GM12878 (cell line): ENCODE measurements around the gene MAN2A1. TPM values are rescaled to one million over a fixed set of nuclear protein-coding genes. Genes with fewer than 3 reads are reported as not detected.

Source experiments
- ATAC-seq: fragments of 200-7000 bp; cut with Tn5 transposase; 3 replicates; pipeline ENCODE4 v1.9.1; 2020; ENCODE audit warnings: mild to moderate bottlenecking, moderate library complexity
- BruUV-seq: library from RNA; stranded (reverse); fragments of 400-500 nt; replicated peaks from 2 replicates; lab custom pipeline; 2021; lab: Mats Ljungman, UMichigan
- CTCF ChIA-PET: fragments of 300-600 bp; sonication (Branson Sonifier 250); formaldehyde crosslinking; extraction: SDS; loops from one replicate; lab custom pipeline; 2021; ENCODE audit warnings: inconsistent platforms; lab: Yijun Ruan, JAX
- POLR2A ChIA-PET: fragments of 350-600 bp; formaldehyde crosslinking; extraction: SDS; loops from one replicate; lab custom pipeline; 2021; ENCODE audit warnings: inconsistent platforms; lab: Charles Lee
- RAD21 ChIA-PET: fragments of 300-600 bp; sonication (Branson Sonifier 250); formaldehyde crosslinking; loops from one replicate; lab custom pipeline; 2023; ENCODE audit warnings: antibody characterized with exemption; ENCODE audit not compliant: unreplicated experiment; lab: Charles Lee
- SMC1A ChIA-PET: fragments of 300-600 bp; sonication (Branson Sonifier 250); formaldehyde crosslinking; loops from one replicate; lab custom pipeline; 2023; ENCODE audit not compliant: unreplicated experiment, uncharacterized antibody; lab: Charles Lee
- DNase-seq: peaks from one replicate; pipeline ENCODE4 v3.0.0-alpha.2; 2011; ENCODE audit warnings: low read depth, low spot score
- FAIRE-seq: peaks from 3 replicates; lab custom pipeline; 2011; peaks lifted over from hg19 to GRCh38; lab: Jason Lieb, UNC
- H2AFZ ChIP-seq: 2 replicates; pipeline ENCODE4 v1.6.0; 2011; ENCODE audit warnings: low read depth, low read length, control low read depth; ENCODE audit not compliant: control insufficient read depth
- H3K27ac ChIP-seq: 2 replicates; pipeline ENCODE4 v1.5.1; 2011; ENCODE audit warnings: control low read depth; ENCODE audit not compliant: control insufficient read depth, insufficient read depth
- H3K27me3 ChIP-seq, 2 experiments: replicated peaks in 1 of 2; 2 replicates each; pipeline versions ENCODE4 v1.6.0 to v1.6.1; 2011; ENCODE audit warnings: low read length in 1 of 2; ENCODE audit not compliant: control insufficient read depth in 2 of 2, insufficient read depth in 2 of 2
- H3K36me3 ChIP-seq, 2 experiments: 2 replicates each; pipeline ENCODE4 v1.5.1; 2011; ENCODE audit warnings: low read length in 1 of 2; ENCODE audit not compliant: control insufficient read depth in 2 of 2, insufficient read depth in 2 of 2
- H3K4me1 ChIP-seq: 2 replicates; pipeline ENCODE4 v1.6.1; 2011; ENCODE audit warnings: mild to moderate bottlenecking, low read length, moderate library complexity, mixed read lengths; ENCODE audit not compliant: control insufficient read depth, insufficient read depth
- H3K4me2 ChIP-seq: 2 replicates; pipeline ENCODE4 v1.6.0; 2011; ENCODE audit warnings: control low read depth; ENCODE audit not compliant: control insufficient read depth, insufficient read depth
- H3K4me3 ChIP-seq: fragments of 200-600 bp; sonication (generic); 2 replicates; pipeline ENCODE4 v1.5.1; 2016
- H3K79me2 ChIP-seq: 2 replicates; pipeline ENCODE4 v1.6.0; 2011; ENCODE audit warnings: low read length; ENCODE audit not compliant: control insufficient read depth, insufficient read depth
- H3K9ac ChIP-seq: 2 replicates; pipeline ENCODE4 v1.8.0; 2011; ENCODE audit warnings: low read length, control low read depth, mixed read lengths; ENCODE audit not compliant: control insufficient read depth, insufficient read depth
- H3K9me3 ChIP-seq: replicated peaks from 3 replicates; pipeline ENCODE4 v1.5.1; 2011; ENCODE audit warnings: mild to moderate bottlenecking, low read length; ENCODE audit not compliant: control insufficient read depth, insufficient read depth
- H4K20me1 ChIP-seq: 2 replicates; pipeline ENCODE4 v1.6.0; 2011; ENCODE audit not compliant: control insufficient read depth, insufficient read depth
- BCL3 ChIP-seq: IDR thresholded peaks from 2 replicates; pipeline ENCODE4 v1.6.1; 2011; ENCODE audit warnings: borderline replicate concordance, low read depth, mild to moderate bottlenecking, moderate library complexity, low read length; ENCODE audit not compliant: insufficient read depth, poor library complexity, severe bottlenecking
- CREB1 ChIP-seq: IDR thresholded peaks from 2 replicates; pipeline ENCODE4 v1.6.1; 2012; ENCODE audit warnings: low read depth, mild to moderate bottlenecking, inconsistent platforms
- MYC ChIP-seq: IDR thresholded peaks from 2 replicates; pipeline ENCODE4 v1.6.1; 2011; ENCODE audit warnings: mild to moderate bottlenecking, low read length, moderate library complexity, inconsistent platforms; ENCODE audit not compliant: insufficient read depth, insufficient replicate concordance, insufficient read length, severe bottlenecking
- NFIC ChIP-seq: IDR thresholded peaks from 2 replicates; pipeline ENCODE4 v1.6.1; 2012; ENCODE audit warnings: low read depth, mild to moderate bottlenecking, inconsistent platforms, low read length, moderate library complexity
- RFX5 ChIP-seq: IDR thresholded peaks from 2 replicates; pipeline ENCODE4 v1.6.1; 2011; ENCODE audit warnings: low read depth, low read length, improper control_type of control experiment
- WRNIP1 ChIP-seq: IDR thresholded peaks from 2 replicates; pipeline ENCODE4 v1.6.1; 2011; ENCODE audit warnings: low read depth, low read length, improper control_type of control experiment, borderline replicate concordance
- ZNF622 ChIP-seq: fragments of 450-650 bp; IDR thresholded peaks from 2 replicates; pipeline ENCODE4 v1.6.1; 2017; ENCODE audit warnings: mild to moderate bottlenecking, inconsistent platforms
- whole genome bisulfite sequencing: methylation state at CpG from one replicate; pipeline ENCODE4 v1.1.6; 2016; ENCODE audit warnings: low lambda C conversion rate; ENCODE audit not compliant: insufficient replicate concordance, insufficient coverage; ENCODE audit errors: missing lambda C conversion rate; 5-methylcytosine and 5-hydroxymethylcytosine counted together
- in situ Hi-C: fragments of 300-500 bp; cut with MboI; formaldehyde crosslinking; loops from 9 replicates; pipeline ENCODE4 v1.14.3; 2018; ENCODE audit warnings: mixed read lengths
- intact Hi-C: fragments of 100-400 bp; cut with micrococcal nuclease; formaldehyde crosslinking; loops from one replicate; pipeline ENCODE4 v1.14.2; 2022; ENCODE audit not compliant: unreplicated experiment
- polyA plus RNA-seq, 11 experiments: library from polyadenylated mRNA; depleted of rRNA in 4 of 11; unstranded in 6 of 11; stranded (reverse) in 5 of 11; fragments of >200 nt; fragmentation: Nextera tagmentation in 4 of 11; fragmentation: Illumina TruSeq in 1 of 11; extraction: Ambion mirVana in 4 of 11; extraction: Trizol in 1 of 11; gene quantifications; 1 replicate in 1 of 11; 2 replicates in 10 of 11; pipeline versions ENCODE4 v1.2.1 to v1.2.3, GENCODE V29; 2011 to 2016; ENCODE audit warnings: inconsistent platforms in 2 of 11, missing spikeins in 2 of 11, low read depth in 1 of 11
- total RNA-seq, 4 experiments: library from RNA; depleted of rRNA in 3 of 4; stranded (reverse); fragments of >200 nt in 3 of 4; fragmentation: Illumina TruSeq in 1 of 4; extraction: Trizol in 1 of 4; gene quantifications; 2 replicates each; pipeline versions ENCODE4 v1.2.1 to v1.2.3, GENCODE V29; 2013 to 2021

MAN2A1 gene
- total and polyA plus RNA-seq, 10 of the 15 experiments (the other 5 are each of a cell fraction or from before 2014, with no cell fraction given): 4.2 to 27.9 (median 10.5) TPM

- ChIA-PET CTCF (interaction anchor here (1.2 kb wide), 1 partner anchor 10 kb away, joined by 4 read pairs; no protein-coding TSS in a partner anchor), SMC1A (interaction anchor here (1.2 to 2.5 kb wide), 3 partner anchors 11 to 15 kb away, joined by 3 to 7 read pairs (median 3); no protein-coding TSS in a partner anchor), POLR2A (no interaction called here), RAD21 (interaction anchor here (1.2 kb wide), 1 partner anchor 33 kb away, joined by 3 read pairs; no protein-coding TSS in a partner anchor)
- intact Hi-C loops (no loop called here), in situ Hi-C loops (no loop called here)
- no peak overlapping the region for H3K4me2 ChIP-seq
- DNase-seq: no peak
- no peak overlapping the region for H2AFZ ChIP-seq
- no peaks in the 10 kb centered on the region for H3K27me3 ChIP-seq
- H3K36me3 ChIP-seq: no peaks in the 10 kb centered on the region
- no peak for ATAC-seq
- no peak overlapping the region for H3K9ac ChIP-seq
- H3K27ac ChIP-seq: no peak overlapping the region
- WGBS: 100% methylated on average over 2 of the region's 2 CpGs
- no TSS peak for BruUV-seq
- H3K4me1 ChIP-seq: no peaks in the 10 kb centered on the region
- H3K79me2 ChIP-seq: no peaks in the 10 kb centered on the region
- no peak overlapping the region for H3K4me3 ChIP-seq
- H3K9me3 ChIP-seq: no peaks in the 10 kb centered on the region
- TF ChIP-seq CREB1 (no peak), WRNIP1 (no peak), RFX5 (no peak), ZNF622 (no peak), MYC (no peak), NFIC (no peak), BCL3 (no peak)
- H4K20me1 ChIP-seq: no peaks in the 10 kb centered on the region
- no peak for FAIRE-seq
Observed at GRCh38 chr5:109725135-109725534, 35.4 kb downstream of the MAN2A1 start.
